IPS-NIHi7 (cell line): ENCODE results near the gene SH3RF3.

Experiments used
- DNase-seq: peaks from one replicate; pipeline ENCODE4 v3.0.0; 2012; ENCODE audit warnings: mixed read lengths; ENCODE audit errors: extremely low spot score

Gene SH3RF3

GRCh38 chr2:109282865-109283264 is 153.9 kb downstream of the SH3RF3 start:
- no peak for DNase-seq

- DNase-seq = no peak
These were observed 155.8 kb downstream of the SH3RF3 start for GRCh38 chr2:109284826-109285225.

- DNase-seq = no peak
These were observed 156.2 kb downstream of the SH3RF3 start for GRCh38 chr2:109285244-109285651.

GRCh38 chr2:109287413-109287812 is 158.4 kb downstream of the SH3RF3 start:
- DNase-seq = no peak

- no peak for DNase-seq
These were observed 158.8 kb downstream of the SH3RF3 start for GRCh38 chr2:109287838-109288237.

- no peak for DNase-seq
These were observed 159.8 kb downstream of the SH3RF3 start for GRCh38 chr2:109288544-109289368.

GRCh38 chr2:109289504-109290222 is 160.7 kb downstream of the SH3RF3 start:
- no peak for DNase-seq

GRCh38 chr2:109290887-109291643 is 162.1 kb downstream of the SH3RF3 start:
- no peak for DNase-seq

- no peak for DNase-seq
These were observed 163.4 kb downstream of the SH3RF3 start for GRCh38 chr2:109292386-109292785.

GRCh38 chr2:109293663-109294062 is 164.7 kb downstream of the SH3RF3 start:
- DNase-seq = no peak

- no peak for DNase-seq
These were observed 165.5 kb downstream of the SH3RF3 start for GRCh38 chr2:109294523-109294922.

- no peak for DNase-seq
These were observed 166.2 kb downstream of the SH3RF3 start for GRCh38 chr2:109295070-109295780.

- DNase-seq = no peak
These were observed 166.7 kb downstream of the SH3RF3 start for GRCh38 chr2:109295781-109296117.

- no peak for DNase-seq
These were observed 168.8 kb downstream of the SH3RF3 start for GRCh38 chr2:109297566-109298490.

- no peak for DNase-seq
These were observed 169.8 kb downstream of the SH3RF3 start for GRCh38 chr2:109298851-109299250.

GRCh38 chr2:109299536-109299935 is 170.5 kb downstream of the SH3RF3 start:
- no peak for DNase-seq

- no peak for DNase-seq
These were observed 171.6 kb downstream of the SH3RF3 start for GRCh38 chr2:109300582-109300981.

- DNase-seq = no peak
These were observed 172.7 kb downstream of the SH3RF3 start for GRCh38 chr2:109301746-109302145.

- DNase-seq = no peak
These were observed 173.3 kb downstream of the SH3RF3 start for GRCh38 chr2:109302319-109302718.

GRCh38 chr2:109304242-109304641 is 175.2 kb downstream of the SH3RF3 start:
- no peak for DNase-seq
